ENCODE results near the gene ZFYVE9.
"Not testable (repeated sequence)": the region's sequence is repeated elsewhere in the genome, so short reads cannot be mapped to it uniquely, and the experiment has no call there.

ZFYVE9 gene

DNA sequence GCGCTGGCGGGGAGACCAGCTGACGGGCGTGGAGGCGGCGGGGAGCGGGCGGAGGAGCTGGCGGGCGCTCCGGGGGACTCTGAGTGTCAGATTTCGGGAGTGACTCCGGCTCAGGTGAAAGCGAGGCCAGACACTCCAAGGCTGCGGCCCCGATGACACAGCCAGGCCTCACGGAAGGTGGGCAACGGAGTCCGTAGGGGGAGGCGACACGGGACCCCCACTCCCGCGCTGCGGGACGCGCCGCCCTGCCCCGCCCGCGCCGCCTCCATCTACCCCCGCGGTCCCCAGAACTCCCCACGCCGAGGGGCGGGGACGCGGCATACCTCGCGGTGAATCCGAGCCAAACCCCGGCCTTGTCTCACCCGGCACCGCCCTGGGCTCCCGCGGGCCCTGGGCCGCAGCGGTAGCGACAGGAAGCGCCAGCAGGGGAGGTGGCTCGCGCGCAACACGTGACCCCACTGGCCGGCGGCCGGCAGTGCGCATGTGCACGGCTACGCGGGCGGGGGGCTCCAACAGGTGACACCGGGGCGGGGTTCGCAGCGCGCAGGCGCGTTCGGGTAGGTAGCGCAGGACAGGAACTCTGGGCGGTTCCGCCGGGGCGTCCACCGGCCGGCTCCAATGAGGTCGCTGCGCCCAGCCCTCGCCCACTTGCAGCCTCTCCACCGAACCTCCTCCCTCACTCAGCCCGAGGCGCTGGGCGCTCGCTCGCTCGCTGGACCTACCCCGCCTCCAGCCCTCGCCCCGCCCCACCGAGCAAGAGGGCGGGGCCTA is 224.0 kb downstream of the ZFYVE9 start, which contains the start of gene CC2D1B:
TSS of gene CC2D1B (minus strand) at position 460 of the 771 bp plus-strand sequence. CDS start 1,585 bp downstream, outside the sequence.
- peak within 1 kb of the TSS; percentile 74 for H3K9ac ChIP-seq (ENCODE audit: insufficient read length)
- DNase-seq (ENCODE audit: low read depth, low spot score): peak; percentile 60
- H3K4me3 ChIP-seq: peak within 1 kb of the TSS; percentile 97
- no peaks in the 10 kb centered on the region for H3K9me3 ChIP-seq (ENCODE audit: low read depth, low read length)
- peaks cover 14% of the 10 kb centered on the region; the same call in 1 of the 2 replicates for H3K36me3 ChIP-seq (ENCODE audit: insufficient read depth, low read length)
- peak within 1 kb of the TSS; percentile 67 for H3K27ac ChIP-seq
- TF ChIP-seq FOXP2 (optimal IDR thresholded peaks at IDR 0.05; ENCODE audit: control extremely low read depth, extremely low read length, insufficient read depth): no peak
- TF ChIP-seq POLR2AphosphoS5 (IDR thresholded peaks at IDR 0.05; ENCODE audit: borderline replicate concordance, low read depth, low read length): peak; percentile 93
- TF ChIP-seq EZH2 (IDR thresholded peaks at IDR 0.05): no peak

DNA sequence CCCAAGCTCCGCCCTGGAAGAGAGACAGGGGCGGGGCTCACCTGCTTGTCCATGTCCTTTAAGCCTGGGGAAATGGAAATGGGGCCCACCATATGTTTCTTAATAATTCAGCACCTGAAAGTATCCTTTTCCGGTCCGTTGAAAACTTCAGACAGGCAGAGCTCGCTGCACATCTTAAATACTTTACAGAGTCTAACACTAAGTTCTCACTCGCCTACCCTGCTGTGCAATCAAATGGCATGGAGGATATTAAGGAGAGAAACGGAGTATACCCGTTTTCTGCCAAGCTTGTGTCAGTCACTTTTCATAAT is 224.6 kb downstream of the ZFYVE9 start:
- peak overlapping the region; percentile 97 for H3K4me3 ChIP-seq
- TF ChIP-seq FOXP2 (optimal IDR thresholded peaks at IDR 0.05; ENCODE audit: control extremely low read depth, extremely low read length, insufficient read depth): no peak
- no peak; the same call in 1 of the 2 replicates for TF ChIP-seq POLR2AphosphoS5 (IDR thresholded peaks at IDR 0.05; ENCODE audit: borderline replicate concordance, low read depth, low read length)
- no peak for TF ChIP-seq EZH2 (IDR thresholded peaks at IDR 0.05)
- H3K9me3 ChIP-seq (ENCODE audit: low read depth, low read length): no peaks in the 10 kb centered on the region
- H3K9ac ChIP-seq (ENCODE audit: insufficient read length): peak overlapping the region; percentile 51
- peak; percentile 8 for DNase-seq (ENCODE audit: low read depth, low spot score)
- peaks cover 15% of the 10 kb centered on the region for H3K36me3 ChIP-seq (ENCODE audit: insufficient read depth, low read length)
- H3K27ac ChIP-seq: 0 out of 2 replicates have a peak overlapping the region, but pooled peaks have one; percentile 11

DNA sequence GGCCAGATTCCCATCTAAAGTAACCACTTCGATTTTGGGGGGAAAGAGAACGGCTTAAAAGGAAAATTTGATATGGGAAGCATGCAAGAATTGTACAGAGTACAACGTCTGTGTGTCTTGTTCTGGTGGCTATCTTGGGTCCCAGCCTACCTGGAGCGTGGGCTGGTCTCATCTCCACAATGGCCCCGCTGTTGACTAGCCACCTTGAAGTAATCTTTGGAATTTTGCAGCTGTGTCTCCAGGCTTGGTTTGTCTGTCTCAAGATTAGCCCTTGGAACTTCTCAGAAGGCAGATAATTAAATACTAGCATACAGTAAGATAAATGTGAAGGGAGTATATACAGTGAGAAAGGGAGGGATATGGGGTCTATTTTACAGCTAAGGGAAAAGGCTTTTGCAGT is 225.4 kb downstream of the ZFYVE9 start:
- H3K27ac ChIP-seq: no peak overlapping the region
- no peaks in the 10 kb centered on the region for H3K9me3 ChIP-seq (ENCODE audit: low read depth, low read length)
- no peak for DNase-seq (ENCODE audit: low read depth, low spot score)
- TF ChIP-seq EZH2 (IDR thresholded peaks at IDR 0.05): no peak
- H3K36me3 ChIP-seq (ENCODE audit: insufficient read depth, low read length): peaks cover 15% of the 10 kb centered on the region
- H3K4me3 ChIP-seq: no peak overlapping the region
- no peak overlapping the region for H3K9ac ChIP-seq (ENCODE audit: insufficient read length)

DNA sequence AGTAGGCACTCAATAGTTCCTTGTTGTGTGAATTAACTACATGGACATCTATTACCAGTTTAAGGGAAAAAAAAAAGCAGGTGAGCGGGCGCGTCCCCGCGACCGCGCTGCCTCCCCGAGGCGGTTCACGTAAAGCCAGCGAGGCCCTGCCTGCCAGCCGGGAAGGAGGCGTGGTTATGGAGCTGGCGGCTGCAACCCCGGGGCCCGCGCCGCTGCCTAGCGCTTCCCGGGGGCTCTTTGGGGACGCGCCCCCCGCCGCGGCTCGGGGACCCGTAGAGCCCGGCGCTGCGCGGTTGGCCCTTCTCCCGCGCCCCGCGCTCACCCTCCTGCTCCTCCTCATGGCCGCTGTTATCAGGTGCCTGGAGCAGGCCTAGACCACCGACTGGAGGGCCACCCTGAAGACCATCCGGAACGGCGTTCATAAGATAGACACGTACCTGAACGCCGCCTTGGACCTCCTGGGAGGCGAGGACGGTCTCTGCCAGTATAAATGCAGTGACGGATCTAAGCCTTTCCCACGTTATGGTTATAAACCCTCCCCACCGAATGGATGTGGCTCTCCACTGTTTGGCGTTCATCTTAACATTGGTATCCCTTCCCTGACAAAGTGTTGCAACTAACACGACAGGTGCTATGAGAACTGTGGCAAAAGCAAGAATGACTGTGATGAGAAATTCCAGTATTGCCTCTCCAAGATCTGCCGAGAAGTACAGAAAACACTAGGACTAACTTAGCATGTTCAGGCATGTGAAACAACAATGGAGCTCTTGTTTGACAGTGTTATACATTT is 226.7 kb downstream of the ZFYVE9 start:
- no peak for DNase-seq (ENCODE audit: low read depth, low spot score)
- Histone ChIP-seq H3K4me3 (peak overlapping the region; percentile 69), H3K27ac (no peak overlapping the region), H3K9ac (ENCODE audit: insufficient read length) (peak overlapping the region; percentile 32), H3K9me3 (ENCODE audit: low read depth, low read length) (no peaks in the 10 kb centered on the region), H3K36me3 (ENCODE audit: insufficient read depth, low read length) (peaks cover 23% of the 10 kb centered on the region)
- TF ChIP-seq EZH2 (IDR thresholded peaks at IDR 0.05): no peak
- TF ChIP-seq FOXP2 (optimal IDR thresholded peaks at IDR 0.05; ENCODE audit: control extremely low read depth, extremely low read length, insufficient read depth): no peak
- TF ChIP-seq POLR2AphosphoS5 (IDR thresholded peaks at IDR 0.05; ENCODE audit: borderline replicate concordance, low read depth, low read length): no peak

DNA sequence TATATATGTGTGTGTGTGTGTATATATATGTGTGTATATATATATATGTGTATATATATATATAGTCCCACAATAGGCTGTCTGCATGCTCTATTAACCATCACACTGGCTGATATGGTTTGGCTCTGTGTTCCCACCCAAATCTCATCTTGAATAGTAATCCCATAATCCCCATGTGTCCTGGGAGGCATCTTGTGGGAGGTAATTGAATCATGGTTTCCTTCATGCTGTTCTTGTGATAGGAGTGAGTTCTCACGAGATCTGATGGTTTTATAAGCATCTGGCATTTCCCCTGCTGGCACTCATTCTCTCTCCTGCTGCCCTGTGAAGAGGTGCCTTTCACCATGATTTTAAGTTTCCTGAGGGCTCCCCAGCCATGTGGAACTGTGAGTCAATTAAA is 228.0 kb downstream of the ZFYVE9 start:
- not testable (repeated sequence) for H3K27ac ChIP-seq; H3K9ac ChIP-seq (ENCODE audit: insufficient read length); H3K4me3 ChIP-seq; H3K9me3 ChIP-seq (ENCODE audit: low read depth, low read length); DNase-seq (ENCODE audit: low read depth, low spot score)
- H3K36me3 ChIP-seq (ENCODE audit: insufficient read depth, low read length): peaks cover 36% of the 10 kb centered on the region

DNA sequence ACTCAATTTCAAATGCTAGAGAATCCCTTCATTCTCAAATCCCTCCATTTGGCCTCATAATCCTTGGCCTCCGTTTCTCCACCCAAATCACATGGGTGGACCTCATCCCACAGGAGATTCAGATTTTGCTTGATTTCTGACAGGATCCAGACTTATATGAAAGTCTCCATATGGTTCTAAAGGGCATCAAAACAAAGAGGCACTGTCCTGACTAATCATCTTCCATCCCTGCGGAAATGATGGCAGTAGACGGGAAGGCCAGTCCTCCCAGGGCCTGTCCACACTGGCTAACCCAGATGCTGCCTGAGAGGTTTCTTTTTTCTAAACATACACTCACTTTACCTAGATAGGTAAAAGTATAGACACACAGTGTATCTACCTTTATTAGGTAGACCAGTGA is 243.5 kb downstream of the ZFYVE9 start:
- Histone ChIP-seq H3K9me3 (ENCODE audit: low read depth, low read length) (no peaks in the 10 kb centered on the region), H3K36me3 (ENCODE audit: insufficient read depth, low read length) (peaks cover 83% of the 10 kb centered on the region), H3K9ac (ENCODE audit: insufficient read length) (no peak overlapping the region), H3K4me3 (no peak overlapping the region), H3K27ac (no peak overlapping the region)
- no peak for TF ChIP-seq EZH2 (IDR thresholded peaks at IDR 0.05)
- no peak for TF ChIP-seq POLR2AphosphoS5 (IDR thresholded peaks at IDR 0.05; ENCODE audit: borderline replicate concordance, low read depth, low read length)
- no peak for TF ChIP-seq FOXP2 (optimal IDR thresholded peaks at IDR 0.05; ENCODE audit: control extremely low read depth, extremely low read length, insufficient read depth)
- DNase-seq (ENCODE audit: low read depth, low spot score): no peak

DNA sequence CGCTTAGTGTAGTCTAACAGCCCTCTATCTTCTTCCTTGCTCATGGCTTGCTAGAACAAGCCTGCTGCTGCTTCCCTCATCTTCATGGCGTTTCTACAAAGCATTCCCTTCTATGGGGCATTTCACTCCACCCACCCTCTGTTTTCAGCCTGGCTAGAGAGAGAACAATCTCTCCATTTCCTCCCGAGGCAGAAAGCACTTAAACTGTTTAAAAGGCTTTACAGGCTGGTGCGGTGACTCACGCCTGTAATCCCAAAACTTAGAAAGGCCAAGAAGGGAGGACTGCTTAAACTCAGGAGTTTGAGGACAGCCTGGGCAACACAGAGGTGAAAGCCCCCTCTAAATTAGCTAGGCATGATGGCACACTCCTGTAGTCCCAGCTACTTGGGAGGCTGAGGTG is 244.6 kb downstream of the ZFYVE9 start:
- Histone ChIP-seq H3K9ac (ENCODE audit: insufficient read length) (no peak overlapping the region), H3K27ac (no peak overlapping the region), H3K9me3 (ENCODE audit: low read depth, low read length) (no peaks in the 10 kb centered on the region), H3K4me3 (no peak overlapping the region), H3K36me3 (ENCODE audit: insufficient read depth, low read length) (peaks cover 74% of the 10 kb centered on the region)
- no peak for DNase-seq (ENCODE audit: low read depth, low spot score)
- no peak for TF ChIP-seq FOXP2 (optimal IDR thresholded peaks at IDR 0.05; ENCODE audit: control extremely low read depth, extremely low read length, insufficient read depth)
- no peak for TF ChIP-seq POLR2AphosphoS5 (IDR thresholded peaks at IDR 0.05; ENCODE audit: borderline replicate concordance, low read depth, low read length)
- TF ChIP-seq EZH2 (IDR thresholded peaks at IDR 0.05): no peak

DNA sequence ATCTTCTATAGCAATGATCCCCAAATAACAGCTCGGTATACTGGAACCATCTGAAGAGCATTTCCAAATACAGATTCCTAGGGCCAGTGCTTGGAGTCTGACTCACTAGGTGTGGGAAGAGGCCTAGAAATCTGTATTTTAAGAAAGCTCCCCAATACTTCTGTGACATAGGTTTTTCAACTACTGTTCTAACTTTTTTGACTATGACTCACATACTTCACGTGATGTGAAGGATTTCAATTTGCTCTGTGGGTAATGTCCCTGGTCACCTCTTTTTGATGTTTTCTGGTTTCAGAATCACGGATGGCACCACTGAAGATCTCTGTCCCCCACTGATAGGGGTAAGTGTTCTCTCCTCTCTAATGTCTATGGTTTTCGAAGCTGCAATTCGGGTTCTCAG is 251.3 kb downstream of the ZFYVE9 start:
- Histone ChIP-seq H3K4me3 (no peak overlapping the region), H3K27ac (no peak overlapping the region), H3K9me3 (ENCODE audit: low read depth, low read length) (no peaks in the 10 kb centered on the region), H3K36me3 (ENCODE audit: insufficient read depth, low read length) (peaks cover 77% of the 10 kb centered on the region), H3K9ac (ENCODE audit: insufficient read length) (no peak overlapping the region)
- no peak for DNase-seq (ENCODE audit: low read depth, low spot score)
- no peak for TF ChIP-seq POLR2AphosphoS5 (IDR thresholded peaks at IDR 0.05; ENCODE audit: borderline replicate concordance, low read depth, low read length)
- TF ChIP-seq FOXP2 (optimal IDR thresholded peaks at IDR 0.05; ENCODE audit: control extremely low read depth, extremely low read length, insufficient read depth): no peak
- no peak for TF ChIP-seq EZH2 (IDR thresholded peaks at IDR 0.05)
